GM12891 (cell line): ENCODE measurements around the gene FER.

ENCODE experiments used
- POLR2A ChIP-seq: IDR thresholded peaks from 2 replicates; pipeline ENCODE4 v1.6.1; 2011; ENCODE audit warnings: low read depth, low read length, control low read depth
- POLR2AphosphoS5 ChIP-seq: IDR thresholded peaks from 2 replicates; pipeline ENCODE4 v1.6.1; 2011; ENCODE audit warnings: low read depth, low read length, control low read depth
- TAF1 ChIP-seq: IDR thresholded peaks from 2 replicates; pipeline ENCODE4 v1.6.1; 2011; ENCODE audit warnings: low read depth, low read length, control low read depth

DNA sequence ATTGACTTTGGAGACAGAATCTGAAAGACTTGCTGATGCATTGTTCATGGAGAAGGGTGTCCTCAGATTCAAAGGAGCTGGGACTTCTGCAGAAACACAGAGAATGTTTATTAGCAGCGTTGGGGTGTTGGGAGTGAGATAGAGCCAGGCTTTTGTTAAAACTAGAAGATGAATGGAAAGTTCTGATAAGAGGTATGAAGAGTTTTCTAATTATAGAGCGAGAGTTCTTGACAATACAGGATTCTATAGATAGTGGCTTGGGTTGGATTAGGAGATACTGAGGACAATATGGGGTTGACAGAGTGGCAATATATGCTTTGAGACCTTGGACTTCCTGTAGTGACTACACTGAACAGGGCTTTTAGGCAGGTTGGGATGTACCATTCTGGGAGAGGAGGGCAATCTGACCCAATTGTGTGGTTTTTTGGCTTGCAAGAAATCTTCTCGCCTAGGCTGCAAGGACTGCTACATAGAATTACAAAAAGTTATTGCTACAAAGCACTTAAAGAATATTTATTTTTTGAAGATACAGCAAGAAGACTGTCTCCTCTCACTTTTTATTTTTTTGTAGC lies 83.1 kb downstream of the FER start:
- no peak for TF ChIP-seq POLR2AphosphoS5
- TF ChIP-seq POLR2A: no peak
- TF ChIP-seq TAF1: no peak
